H1 (cell line): Measurements from ENCODE around the gene AGFG2. TPM values are rescaled to one million over a fixed set of nuclear protein-coding genes. Genes with fewer than 3 reads are reported as not detected.

Source experiments
- CHD7 ChIP-seq: fragments of 300-600 bp; sonication (generic); IDR thresholded peaks from 2 replicates; pipeline ENCODE4 v1.7.1; 2012; ENCODE audit warnings: low read length, moderate library complexity, mild to moderate bottlenecking, inconsistent platforms; ENCODE audit not compliant: insufficient replicate concordance
- EZH2 ChIP-seq: fragments of 200-600 bp; sonication (generic); IDR thresholded peaks from 2 replicates; pipeline ENCODE4 v1.7.1; 2012; ENCODE audit warnings: low read depth, mild to moderate bottlenecking, moderate library complexity, low read length, inconsistent platforms; ENCODE audit not compliant: severe bottlenecking
- NRF1 ChIP-seq: IDR thresholded peaks from 2 replicates; pipeline ENCODE4 v1.6.1; 2011; ENCODE audit warnings: mild to moderate bottlenecking, low read depth, low read length, improper control_type of control experiment
- SP4 ChIP-seq: IDR thresholded peaks from 2 replicates; pipeline ENCODE4 v1.6.1; 2012; ENCODE audit warnings: low read length, inconsistent platforms
- SRF ChIP-seq: IDR thresholded peaks from 2 replicates; pipeline ENCODE4 v1.6.1; 2011; ENCODE audit warnings: mild to moderate bottlenecking, low read depth, low read length, moderate library complexity
- polyA plus RNA-seq, 7 experiments: library from polyadenylated mRNA; depleted of rRNA in 3 of 7; stranded (reverse) in 5 of 7; unstranded in 2 of 7; fragments of >200 nt in 5 of 7; fragments of 200-250 nt in 2 of 7; gene quantifications; 1 replicate in 5 of 7; 2 replicates in 1 of 7; 4 replicates in 1 of 7; pipeline versions ENCODE4 v1.2.1 to v1.2.3, GENCODE V29; 2011 to 2013; ENCODE audit warnings: missing spikeins in 2 of 7, mixed read lengths in 2 of 7
- total RNA-seq: library from RNA; stranded (reverse); fragmentation: NEBNext Ultra II Directional; extraction: Animal tissue kit (Norgen Biotek cat#: 25700); gene quantifications from 2 replicates; pipeline ENCODE4 v1.2.1, GENCODE V29; 2021

The AGFG2 gene
- total and polyA plus RNA-seq, 2 of the 8 experiments (the other 6 are each of a cell fraction or from before 2014, with no cell fraction given), result 7.6 to 11.2 TPM

DNA sequence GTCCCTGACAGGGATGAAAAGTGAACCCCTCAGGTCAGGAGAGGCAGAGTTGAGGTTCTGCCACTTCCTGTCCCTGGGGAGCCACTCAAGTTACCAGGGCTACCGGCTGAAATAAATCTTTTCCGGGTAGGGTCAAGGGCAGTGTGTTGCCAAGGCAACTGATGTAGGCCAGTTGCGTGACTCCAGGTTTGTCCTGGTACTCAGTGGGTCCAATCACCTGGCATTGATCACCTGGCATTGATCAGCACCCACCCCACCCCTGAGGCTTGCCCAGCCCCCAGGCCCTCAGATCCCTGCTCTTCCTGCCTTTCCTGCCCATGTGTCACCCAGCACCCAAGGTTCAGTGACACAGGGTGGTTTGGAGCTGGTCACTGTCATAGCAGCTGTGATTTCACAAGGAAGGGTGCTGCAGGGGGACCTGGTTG, 28.8 kb downstream of the AGFG2 start (continued):
- TF ChIP-seq CHD7 (no peak), SRF (no peak), SP4 (no peak), NRF1 (no peak), EZH2 (no peak)
